GM10266 (cell line): Measurements from ENCODE around the gene NAPB.

Source experiments
- DNase-seq: peaks from one replicate; pipeline ENCODE4 v3.0.0; 2012; ENCODE audit errors: extremely low spot score
- TF ChIP-seq, protein P1 (sequence below): IDR thresholded peaks from 2 replicates; pipeline ENCODE4 v1.5.1; 2012; ENCODE audit warnings: mild to moderate bottlenecking, low read depth; ENCODE audit not compliant: control insufficient read depth, insufficient read depth; ENCODE audit errors: missing control alignments

Gene NAPB

DNA sequence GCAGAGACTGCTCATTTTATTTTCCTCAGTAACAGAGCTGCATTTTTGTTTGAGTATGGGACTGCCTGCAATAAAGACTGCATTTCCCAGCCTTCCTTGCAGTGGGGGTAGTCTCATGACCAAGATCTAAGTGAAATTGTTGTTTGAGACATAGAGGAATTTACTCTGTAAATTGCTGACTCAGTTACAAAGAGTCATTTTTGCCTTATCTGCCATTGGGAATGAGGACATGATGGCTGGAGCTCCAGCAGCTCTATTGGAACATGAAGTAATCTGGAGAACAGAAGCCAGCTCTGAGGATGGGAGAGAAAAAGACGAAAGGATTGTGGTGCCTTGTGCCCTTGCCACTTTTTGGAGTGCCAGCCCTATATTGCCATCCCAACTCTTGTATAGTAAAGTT, 33.5 kb upstream of the NAPB start:
- no peak for DNase-seq
- TF ChIP-seq, protein P1, sequence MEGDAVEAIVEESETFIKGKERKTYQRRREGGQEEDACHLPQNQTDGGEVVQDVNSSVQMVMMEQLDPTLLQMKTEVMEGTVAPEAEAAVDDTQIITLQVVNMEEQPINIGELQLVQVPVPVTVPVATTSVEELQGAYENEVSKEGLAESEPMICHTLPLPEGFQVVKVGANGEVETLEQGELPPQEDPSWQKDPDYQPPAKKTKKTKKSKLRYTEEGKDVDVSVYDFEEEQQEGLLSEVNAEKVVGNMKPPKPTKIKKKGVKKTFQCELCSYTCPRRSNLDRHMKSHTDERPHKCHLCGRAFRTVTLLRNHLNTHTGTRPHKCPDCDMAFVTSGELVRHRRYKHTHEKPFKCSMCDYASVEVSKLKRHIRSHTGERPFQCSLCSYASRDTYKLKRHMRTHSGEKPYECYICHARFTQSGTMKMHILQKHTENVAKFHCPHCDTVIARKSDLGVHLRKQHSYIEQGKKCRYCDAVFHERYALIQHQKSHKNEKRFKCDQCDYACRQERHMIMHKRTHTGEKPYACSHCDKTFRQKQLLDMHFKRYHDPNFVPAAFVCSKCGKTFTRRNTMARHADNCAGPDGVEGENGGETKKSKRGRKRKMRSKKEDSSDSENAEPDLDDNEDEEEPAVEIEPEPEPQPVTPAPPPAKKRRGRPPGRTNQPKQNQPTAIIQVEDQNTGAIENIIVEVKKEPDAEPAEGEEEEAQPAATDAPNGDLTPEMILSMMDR = no peak

DNA sequence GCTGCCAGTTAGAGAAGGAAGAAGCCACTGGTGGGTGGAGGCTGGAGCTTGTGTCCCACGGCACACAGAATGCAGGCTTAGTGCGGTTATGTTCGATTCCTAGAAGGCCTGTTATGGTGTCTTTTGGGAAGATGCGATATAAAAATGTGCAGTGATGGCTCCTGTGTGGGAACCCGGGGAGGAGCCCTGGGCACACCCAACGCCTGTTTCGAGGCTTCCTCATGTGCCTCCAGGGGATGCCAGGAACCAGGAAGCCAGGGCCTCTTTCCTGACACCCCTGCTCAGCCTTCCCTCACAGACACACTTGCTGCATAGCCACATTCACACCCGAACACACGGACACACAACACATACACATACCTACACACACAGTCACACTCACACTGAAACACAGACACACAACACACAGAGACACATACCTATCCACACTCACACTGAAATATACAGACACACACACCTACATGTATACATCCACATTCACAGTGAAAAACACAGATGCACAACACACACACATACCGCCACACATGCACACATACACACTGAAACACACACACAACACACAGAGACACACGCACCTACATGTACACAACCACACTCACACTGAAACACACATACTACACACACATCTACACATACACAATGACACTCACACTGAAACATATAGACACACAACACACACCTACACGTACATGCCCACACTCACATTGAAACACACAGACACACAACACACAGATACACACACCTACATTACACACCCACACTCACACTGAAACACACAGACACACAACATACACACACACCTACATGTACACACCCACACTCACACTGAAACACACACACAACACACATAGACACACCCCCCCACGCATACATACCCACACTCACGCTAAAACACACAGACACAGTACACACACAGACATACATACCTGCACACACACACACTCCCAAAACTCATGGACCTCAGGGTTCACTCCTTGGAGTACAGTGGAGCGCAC, 32.6 kb upstream of the NAPB start:
- no peak for DNase-seq
- TF ChIP-seq, protein P1 = no peak

DNA sequence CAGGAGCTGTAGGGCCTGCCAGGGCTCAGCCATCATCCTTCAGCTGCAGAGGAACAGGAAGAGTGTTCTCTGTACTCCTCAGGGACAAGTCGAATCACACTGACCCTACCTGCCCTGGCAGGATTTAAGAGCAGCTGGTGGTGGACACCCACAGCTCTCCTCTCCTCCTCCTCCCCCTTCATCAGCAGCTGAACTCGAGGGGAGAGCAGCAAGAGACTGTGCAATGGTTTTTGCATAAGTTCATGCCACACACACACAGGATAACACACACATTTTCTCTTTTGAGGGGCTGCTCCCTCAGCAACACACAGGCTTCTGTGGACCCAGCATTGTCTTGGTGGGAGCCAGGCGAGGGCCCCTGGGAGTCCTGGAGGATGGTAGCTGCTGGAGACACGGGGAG, 31.5 kb upstream of the NAPB start, which contains the start of gene CST11:
TSS of gene CST11 (minus strand) at position 101 of the 400 bp plus-strand sequence. CDS start at position 36, 65 bp downstream.
- TF ChIP-seq, protein P1 = no peak

GRCh38 chr20:23451956-23452487, 30.7 kb upstream of the NAPB start:
- DNase-seq = no peak
- TF ChIP-seq, protein P1 = no peak

More for the DNA sequence above, 31.5 kb upstream of the NAPB start, which contains the start of gene CST11:
- no peak for DNase-seq

DNA sequence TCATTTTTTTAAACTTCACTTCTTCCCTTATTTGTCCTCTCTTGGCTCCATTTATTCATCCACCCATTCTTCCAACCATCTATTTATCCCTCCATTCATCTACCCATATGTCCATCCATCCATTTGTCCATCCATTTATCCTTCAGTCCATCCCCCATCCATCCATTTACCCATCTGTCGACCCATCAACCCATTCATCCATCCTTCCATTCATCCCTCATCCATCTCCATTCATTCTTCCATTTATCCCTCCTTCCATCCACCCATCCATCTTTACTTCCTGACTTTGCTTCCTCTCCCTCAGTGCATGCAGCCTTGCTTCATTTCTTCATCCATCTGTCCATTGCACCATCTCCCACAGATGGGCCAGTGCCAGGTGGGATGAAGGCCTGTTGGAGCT, 29.6 kb upstream of the NAPB start:
- TF ChIP-seq, protein P1 = no peak
- DNase-seq = no peak

DNA sequence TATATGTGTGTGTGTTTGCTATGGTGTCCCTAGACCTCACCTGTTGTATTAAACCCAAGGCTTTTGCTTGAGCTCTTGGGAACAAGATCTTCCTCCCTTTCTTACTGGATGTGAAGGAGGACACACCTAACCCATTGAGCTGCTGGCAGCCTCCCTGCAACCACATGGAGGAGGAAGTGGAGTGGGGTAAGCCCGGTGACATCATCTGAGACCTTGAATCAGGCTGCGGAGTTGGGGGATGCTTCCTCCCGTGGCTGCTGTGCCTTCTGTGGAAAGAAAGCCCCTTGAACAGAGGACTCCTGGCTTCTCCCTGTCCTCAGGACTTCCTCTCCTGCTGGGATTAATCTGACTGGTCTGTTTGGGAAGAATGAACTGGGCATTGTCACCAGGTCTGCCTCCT, 28.1 kb upstream of the NAPB start:
- TF ChIP-seq, protein P1 = no peak
- no peak for DNase-seq

DNA sequence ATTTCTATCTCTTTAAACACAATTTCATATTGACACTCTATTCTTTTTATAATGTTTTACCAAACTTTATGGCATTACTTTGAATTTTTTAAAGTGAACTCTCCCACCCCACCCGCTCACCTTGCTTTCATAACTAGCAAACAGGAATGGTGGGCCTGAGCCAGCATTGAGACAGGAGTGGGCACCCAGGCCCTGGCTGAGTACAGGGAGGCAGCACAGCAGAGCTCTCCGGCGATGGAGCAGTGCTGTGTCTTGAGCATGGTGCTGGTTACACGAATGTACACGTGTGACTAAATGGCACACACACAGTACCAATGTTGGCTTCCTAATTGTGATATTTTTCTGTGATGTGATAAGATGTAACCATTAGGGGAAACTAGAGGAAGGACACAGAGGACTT, 26.9 kb upstream of the NAPB start:
- no peak for DNase-seq
- TF ChIP-seq, protein P1 = no peak
